ENCODE measurements around the gene HCAR1.

- TF ChIP-seq POLR2AphosphoS5 (IDR thresholded peaks at IDR 0.05; ENCODE audit: low read depth, low read length): no peak
- TF ChIP-seq CTCF (IDR thresholded peaks at IDR 0.05): no peak
- TF ChIP-seq TCF7L2 (IDR thresholded peaks at IDR 0.05; ENCODE audit: low read depth, low read length): no peak
Measured at GRCh38 chr12:122743895-122744525, 13.4 kb upstream of the HCAR1 start.
